Transverse colon (tissue), 4 donors: ENCODE data around the gene GPSM3. TPM values are rescaled to one million over a fixed set of nuclear protein-coding genes. Genes with fewer than 3 reads are reported as not detected.

Source experiments
- DNase-seq: peaks from one replicate; pipeline ENCODE4 v3.0.0-alpha.2; 2019
- H3K27ac ChIP-seq, 4 donors: fragments of 200-600 bp; sonication (generic); 2 replicates each; pipeline ENCODE4 v1.5.1; 2016 to 2018; ENCODE audit warnings: inconsistent platforms in 4 of 4
- H3K27me3 ChIP-seq: fragments of 200-600 bp; sonication (generic); 2 replicates; pipeline ENCODE4 v1.5.1; 2017; ENCODE audit warnings: inconsistent platforms
- H3K36me3 ChIP-seq, 4 donors: fragments of 200-600 bp; sonication (generic); 2 replicates each; pipeline ENCODE4 v1.5.1; 2017 to 2019; ENCODE audit warnings: inconsistent platforms in 4 of 4
- H3K4me1 ChIP-seq, 4 donors: fragments of 200-600 bp; sonication (generic); 2 replicates each; pipeline ENCODE4 v1.5.1; 2017 to 2020; ENCODE audit warnings: inconsistent platforms in 4 of 4
- H3K4me3 ChIP-seq, 4 donors: fragments of 200-600 bp; sonication (generic); 1 replicate in 1 of 4; 2 replicates in 3 of 4; pipeline versions ENCODE4 v1.5.1 to v1.6.1; 2017 to 2019; ENCODE audit warnings: inconsistent platforms in 4 of 4
- H3K9me3 ChIP-seq, 2 donors: fragments of 200-600 bp; sonication (generic); 2 replicates each; pipeline ENCODE4 v1.5.1; 2017 to 2019; ENCODE audit warnings: inconsistent platforms in 2 of 2
- CTCF ChIP-seq, 5 experiments: fragments of 200-600 bp in 3 of 5; fragments of 450-650 bp in 2 of 5; sonication (generic) in 3 of 5; IDR thresholded peaks; 1 replicate in 2 of 5; 2 replicates in 3 of 5; pipeline ENCODE4 v1.5.1; 2016 to 2017; ENCODE audit warnings: antibody characterized with exemption in 5 of 5, inconsistent platforms in 3 of 5, mild to moderate bottlenecking in 2 of 5, moderate library complexity in 1 of 5
- EP300 ChIP-seq: sonication (generic); formaldehyde crosslinking; IDR thresholded peaks from one replicate; pipeline ENCODE4 v1.6.1; 2017; ENCODE audit warnings: antibody characterized with exemption, low read depth
- POLR2A ChIP-seq: fragments of 450-650 bp; IDR thresholded peaks from one replicate; pipeline ENCODE4 v1.6.1; 2016; ENCODE audit warnings: antibody characterized with exemption, mild to moderate bottlenecking, moderate library complexity
- POLR2AphosphoS5 ChIP-seq, 3 donors: sonication (generic); formaldehyde crosslinking; IDR thresholded peaks; one replicate each; pipeline ENCODE4 v1.6.1; 2016; ENCODE audit warnings: antibody characterized with exemption in 3 of 3
- WGBS, 2 donors: methylation state at CpG; one replicate each; pipeline ENCODE4 v1.1.5; 2018; ENCODE audit warnings: low coverage in 1 of 2; 5-methylcytosine and 5-hydroxymethylcytosine counted together
- in situ Hi-C, 4 donors: fragments of 200-750 bp; cut with MboI; loops; one replicate each; pipeline versions ENCODE4 v1.15.0 to v1.15.1; 2017; ENCODE audit warnings: low sequenced_read_pairs in 3 of 4, low pct_ligation_motif_present in 1 of 4, low pct_unique_long_range_greater_than_20kb in 1 of 4
- intact Hi-C: fragments of 100-400 bp; cut with DNase I; formaldehyde crosslinking; loops from one replicate; pipeline ENCODE4 v1.15.1; 2023; ENCODE audit warnings: low total_unique reads
- total RNA-seq, 4 donors: library from RNA; depleted of rRNA; stranded (reverse); fragments of >200 nt; gene quantifications; one replicate each; pipeline ENCODE4 v1.1.0, GENCODE V29; 2016

Gene GPSM3
- total RNA-seq, 4 donors from 2014 or later, result 1.00 to 8.6 (median 6.7) TPM

- TF ChIP-seq EP300 (no peak), CTCF (IDR thresholded peaks at IDR 0.05) (no peak), POLR2A (no peak), POLR2AphosphoS5 (IDR thresholded peaks at IDR 0.05) (no peak)
- intact Hi-C loops (no loop called here), in situ Hi-C loops (no loop called here)
- 74% methylated on average over 4 of the region's 4 CpGs; no CpG with 5 or more reads in 1 of the 2 donors for WGBS, 2 donors
- Histone ChIP-seq H3K9me3 (no peaks in the 10 kb centered on the region), H3K27me3 (no peaks in the 10 kb centered on the region), H3K4me1 (no peaks in the 10 kb centered on the region), H3K4me3 (no peak overlapping the region), H3K27ac (no peak overlapping the region), H3K36me3 (no peaks in the 10 kb centered on the region)
- DNase-seq, result no peak
Measured at GRCh38 chr6:32220021-32220420, 27.6 kb upstream of the GPSM3 start.

GRCh38 chr6:32218167-32218566 lies 25.7 kb upstream of the GPSM3 start:
- 73% methylated on average over 4 of the region's 7 CpGs; no CpG with 5 or more reads in 1 of the 2 donors for WGBS, 2 donors
- Histone ChIP-seq H3K4me3 (no peak overlapping the region), H3K9me3 (no peaks in the 10 kb centered on the region), H3K4me1 (no peaks in the 10 kb centered on the region), H3K36me3 (no peaks in the 10 kb centered on the region), H3K27me3 (no peaks in the 10 kb centered on the region), H3K27ac (no peak overlapping the region)
- TF ChIP-seq POLR2AphosphoS5 (IDR thresholded peaks at IDR 0.05), result no peak
- TF ChIP-seq POLR2A, result no peak
- TF ChIP-seq EP300, result no peak
- TF ChIP-seq CTCF (IDR thresholded peaks at IDR 0.05), result no peak
- no peak for DNase-seq
- intact Hi-C loops, result no loop called here
- in situ Hi-C loops, result no loop called here

- Histone ChIP-seq H3K27me3 (no peaks in the 10 kb centered on the region), H3K9me3 (no peaks in the 10 kb centered on the region), H3K36me3 (no peaks in the 10 kb centered on the region), H3K4me3 (no peak overlapping the region), H3K4me1 (no peaks in the 10 kb centered on the region), H3K27ac (no peak overlapping the region)
- DNase-seq, result no peak
- no peak for TF ChIP-seq POLR2A
- TF ChIP-seq EP300, result no peak
- TF ChIP-seq CTCF (IDR thresholded peaks at IDR 0.05), result no peak
- no peak for TF ChIP-seq POLR2AphosphoS5 (IDR thresholded peaks at IDR 0.05)
- intact Hi-C loops (no loop called here), in situ Hi-C loops (no loop called here)
- WGBS, 2 donors, result 91% methylated on average over 11 of the region's 11 CpGs; no CpG with 5 or more reads in 1 of the 2 donors
Measured at GRCh38 chr6:32216998-32217397, 24.6 kb upstream of the GPSM3 start.

- no peak for DNase-seq
- H3K4me3 ChIP-seq, result no peak overlapping the region
- intact Hi-C loops, result no loop called here
- H3K4me1 ChIP-seq, result no peaks in the 10 kb centered on the region
- no peaks in the 10 kb centered on the region for H3K27me3 ChIP-seq
- TF ChIP-seq CTCF (IDR thresholded peaks at IDR 0.05) (no peak), POLR2AphosphoS5 (IDR thresholded peaks at IDR 0.05) (no peak), EP300 (no peak), POLR2A (no peak)
- in situ Hi-C loops, result no loop called here
- no peaks in the 10 kb centered on the region for H3K36me3 ChIP-seq
- WGBS, 2 donors, result 82 to 87% methylated on average over 8 to 10 of the region's 10 CpGs
- no peak overlapping the region for H3K27ac ChIP-seq
- H3K9me3 ChIP-seq, result no peaks in the 10 kb centered on the region
Measured at GRCh38 chr6:32216285-32216684, 23.8 kb upstream of the GPSM3 start.
